LoVo (cell line): ENCODE measurements around the gene CPT1C.

ENCODE experiments used
- DNase-seq: peaks from one replicate; pipeline ENCODE4 v3.0.0-alpha.2; 2016; ENCODE audit warnings: low spot score

Gene CPT1C

DNA sequence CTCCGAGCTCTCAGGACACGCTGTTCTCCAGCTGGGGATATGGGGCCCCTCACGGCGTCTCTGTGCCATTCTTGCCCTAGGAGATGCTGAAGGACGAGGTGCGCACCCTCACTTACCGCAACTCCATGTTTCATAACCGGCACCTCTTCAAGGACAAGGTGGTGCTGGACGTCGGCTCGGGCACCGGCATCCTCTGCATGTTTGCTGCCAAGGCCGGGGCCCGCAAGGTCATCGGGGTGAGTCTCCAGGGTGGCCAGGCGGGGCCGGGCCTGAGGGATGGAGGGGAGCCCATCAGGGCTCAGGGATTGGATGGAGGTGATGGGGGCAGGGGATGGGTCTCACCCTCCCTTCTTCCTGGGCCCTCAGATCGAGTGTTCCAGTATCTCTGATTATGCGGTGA is 9.1 kb upstream of the CPT1C start:
- DNase-seq, result no peak

DNA sequence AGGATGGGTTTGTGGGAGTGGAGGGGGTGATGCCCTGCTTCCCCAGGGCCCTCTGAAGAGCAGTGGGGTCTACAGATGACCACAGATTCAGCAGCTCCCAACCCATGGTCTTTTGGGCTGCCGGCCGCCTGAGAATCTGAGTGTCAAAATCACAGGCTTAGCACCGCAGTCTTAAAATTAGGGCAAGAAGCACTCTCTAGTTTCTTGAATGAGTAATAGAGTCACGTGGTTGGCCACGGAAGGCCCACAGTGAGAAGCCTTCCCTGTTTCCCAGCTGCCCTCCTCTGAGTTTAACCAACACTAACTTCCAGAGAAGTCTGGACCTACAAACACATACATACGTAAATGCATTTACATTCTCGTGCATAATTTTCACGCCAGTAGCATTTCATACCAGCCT is 8.6 kb upstream of the CPT1C start:
- no peak for DNase-seq

DNA sequence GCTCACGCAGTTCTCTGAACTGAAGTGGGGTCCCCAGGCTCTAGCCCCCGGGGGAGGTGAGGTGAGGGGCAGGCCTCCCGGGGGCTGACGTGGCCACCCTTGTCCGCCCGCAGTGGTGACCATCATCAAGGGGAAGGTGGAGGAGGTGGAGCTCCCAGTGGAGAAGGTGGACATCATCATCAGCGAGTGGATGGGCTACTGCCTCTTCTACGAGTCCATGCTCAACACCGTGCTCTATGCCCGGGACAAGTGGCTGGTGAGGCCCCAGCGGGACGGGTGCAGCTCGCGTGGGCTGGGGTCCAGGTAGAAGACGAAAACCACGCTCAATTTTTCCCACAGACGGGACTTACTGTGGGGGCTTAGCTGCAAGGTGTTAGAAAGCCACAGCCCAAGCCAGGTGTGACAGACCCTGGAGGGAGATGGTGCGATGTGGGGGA is 7.1 kb upstream of the CPT1C start:
- no peak for DNase-seq

DNA sequence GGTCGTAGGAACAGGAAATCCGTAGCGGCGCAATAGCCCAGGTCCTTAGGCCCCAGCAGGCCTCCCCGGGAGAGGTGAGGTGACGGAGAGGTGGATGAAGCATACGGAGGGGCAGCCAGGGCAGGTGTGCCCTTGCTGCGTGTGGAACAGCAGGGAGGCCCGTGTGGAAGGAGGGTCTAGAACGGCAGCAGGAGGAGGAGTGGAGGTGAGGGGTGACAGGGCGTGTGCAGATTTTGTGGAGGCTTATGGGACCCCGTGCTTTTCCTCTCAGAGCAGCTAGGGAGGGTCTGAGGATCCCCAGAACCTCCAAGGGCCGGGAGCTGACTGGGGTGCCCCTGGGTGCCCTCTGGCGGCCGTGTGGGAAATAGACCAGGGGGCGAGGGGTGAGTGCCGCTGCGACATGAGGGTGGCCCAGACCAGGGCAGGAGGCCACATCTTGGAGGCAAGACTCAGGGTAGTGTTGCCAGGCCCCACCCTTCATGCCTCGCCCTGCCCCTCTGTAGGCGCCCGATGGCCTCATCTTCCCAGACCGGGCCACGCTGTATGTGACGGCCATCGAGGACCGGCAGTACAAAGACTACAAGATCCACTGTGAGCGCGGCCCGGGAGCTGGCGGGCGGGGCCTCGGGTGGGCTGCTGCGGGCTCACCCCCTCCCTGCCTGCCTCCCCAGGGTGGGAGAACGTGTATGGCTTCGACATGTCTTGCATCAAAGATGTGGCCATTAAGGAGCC is 6.5 kb upstream of the CPT1C start:
- DNase-seq, result no peak

DNA sequence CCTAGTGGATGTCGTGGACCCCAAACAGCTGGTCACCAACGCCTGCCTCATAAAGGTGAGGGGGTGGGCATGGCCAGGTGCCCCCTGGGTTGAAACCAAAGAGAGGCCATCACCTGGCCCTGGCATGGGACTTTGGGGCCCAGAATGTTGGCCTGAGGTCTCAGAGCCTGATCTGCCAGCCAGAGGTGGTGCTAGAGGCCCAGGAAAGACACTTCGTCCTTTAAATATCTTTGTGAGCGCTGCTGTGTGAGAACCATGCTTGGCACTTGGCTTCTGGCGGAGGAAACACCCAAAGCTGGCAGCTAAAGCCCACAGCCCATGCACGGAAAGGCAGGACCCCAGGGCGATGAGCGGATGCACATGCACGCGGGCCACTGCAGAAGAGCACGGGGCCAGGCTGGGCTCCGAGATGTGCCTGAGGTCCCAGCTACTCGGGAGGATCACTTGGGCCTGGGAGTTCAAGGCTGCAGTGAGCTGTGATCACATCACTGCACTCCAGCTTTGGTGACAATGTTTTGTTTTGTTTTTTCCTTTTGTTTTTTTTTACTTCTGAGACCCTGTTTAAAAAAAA is 5.8 kb upstream of the CPT1C start:
- no peak for DNase-seq

DNA sequence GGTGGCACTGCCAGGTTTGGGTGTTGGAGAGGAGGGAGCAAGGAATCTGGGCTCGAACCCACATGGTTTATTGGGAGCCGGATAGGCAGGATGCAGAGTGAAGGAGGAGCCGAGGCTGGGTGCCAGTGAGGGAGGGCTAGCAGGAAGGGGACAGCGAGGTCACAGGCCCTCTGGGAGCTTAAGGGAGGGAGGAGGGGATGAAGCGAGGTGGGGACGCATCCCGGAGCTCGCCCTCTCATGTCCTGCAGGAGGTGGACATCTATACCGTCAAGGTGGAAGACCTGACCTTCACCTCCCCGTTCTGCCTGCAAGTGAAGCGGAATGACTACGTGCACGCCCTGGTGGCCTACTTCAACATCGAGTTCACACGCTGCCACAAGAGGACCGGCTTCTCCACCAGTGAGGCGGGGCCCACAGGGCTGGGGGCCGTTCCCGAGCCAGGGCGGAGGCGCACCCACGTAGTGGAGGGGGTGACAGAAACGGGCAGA is 5.0 kb upstream of the CPT1C start:
- DNase-seq, result no peak

DNA sequence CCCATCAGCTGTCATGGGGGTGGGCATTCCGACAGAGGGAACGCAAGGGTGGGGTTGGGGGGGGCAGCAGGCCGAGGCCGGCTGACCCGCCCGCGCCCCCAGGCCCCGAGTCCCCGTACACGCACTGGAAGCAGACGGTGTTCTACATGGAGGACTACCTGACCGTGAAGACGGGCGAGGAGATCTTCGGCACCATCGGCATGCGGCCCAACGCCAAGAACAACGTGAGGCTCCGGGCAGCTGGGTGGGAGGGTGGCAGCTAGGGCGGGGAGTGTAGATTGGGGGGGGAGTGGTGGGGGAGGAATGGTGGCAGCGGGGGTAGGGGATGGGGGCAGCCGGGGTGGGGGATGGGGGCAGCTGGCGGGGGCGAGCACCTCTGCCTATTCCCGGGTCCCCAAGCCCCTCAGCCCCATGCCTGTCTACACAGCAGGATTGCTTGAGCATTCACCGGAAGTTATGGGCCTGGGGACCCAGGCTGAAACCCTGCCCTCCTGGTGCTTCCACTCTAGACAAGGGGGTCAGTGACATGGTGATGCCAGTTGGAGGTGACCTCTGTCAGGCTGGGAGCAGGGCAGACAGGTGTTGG is 4.3 kb upstream of the CPT1C start:
- no peak for DNase-seq

DNA sequence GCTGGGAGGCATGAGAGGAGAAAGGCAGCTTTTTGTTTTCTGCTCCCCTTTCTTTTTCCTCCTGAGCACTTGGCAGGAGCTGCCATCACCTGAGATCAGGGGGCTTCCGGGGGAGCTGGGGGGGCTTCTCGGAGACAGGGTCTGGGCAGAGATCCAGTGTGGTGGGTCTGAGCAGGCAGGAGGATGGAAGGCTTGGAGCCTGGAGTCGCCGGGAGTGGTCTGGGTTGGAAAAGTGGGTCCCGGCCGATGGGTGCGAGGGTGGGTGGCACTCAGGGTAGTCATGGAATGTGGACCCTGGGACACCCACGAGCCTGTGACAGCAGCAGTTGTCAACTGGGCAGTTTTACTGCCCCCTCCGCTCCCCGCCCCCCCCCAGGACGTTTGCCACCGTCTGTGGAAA is 3.8 kb upstream of the CPT1C start:
- DNase-seq, result no peak

DNA sequence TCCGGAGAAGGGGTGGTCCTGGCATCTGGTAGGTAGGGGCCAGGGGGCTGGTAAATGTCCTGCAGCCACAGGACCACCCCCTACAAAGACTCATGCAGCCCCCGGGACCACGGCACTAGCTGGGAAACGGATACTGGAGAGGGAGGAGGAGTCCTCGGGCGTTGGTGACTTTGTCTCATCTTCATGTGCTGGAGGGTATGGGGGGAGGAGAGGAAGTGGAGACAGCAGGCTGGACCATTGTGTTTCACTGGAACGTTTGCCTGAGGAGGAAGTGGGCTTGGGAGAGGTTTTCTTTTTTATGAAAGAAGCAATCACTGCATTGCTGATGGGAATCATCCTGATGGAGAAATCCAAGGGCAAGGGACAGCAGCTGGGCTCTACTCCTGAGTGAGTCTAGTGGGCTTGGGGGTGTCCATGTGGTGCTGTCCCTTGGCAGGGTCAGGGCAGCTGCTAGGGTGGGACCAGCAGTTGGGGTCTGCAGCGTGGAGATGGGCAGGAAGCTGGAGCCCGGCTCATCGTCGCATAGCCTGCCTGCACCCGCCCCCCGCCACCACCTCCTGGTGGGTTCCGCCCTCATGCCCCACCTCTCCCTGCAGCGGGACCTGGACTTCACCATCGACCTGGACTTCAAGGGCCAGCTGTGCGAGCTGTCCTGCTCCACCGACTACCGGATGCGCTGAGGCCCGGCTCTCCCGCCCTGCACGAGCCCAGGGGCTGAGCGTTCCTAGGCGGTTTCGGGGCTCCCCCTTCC is 3.2 kb upstream of the CPT1C start:
- DNase-seq, result no peak

DNA sequence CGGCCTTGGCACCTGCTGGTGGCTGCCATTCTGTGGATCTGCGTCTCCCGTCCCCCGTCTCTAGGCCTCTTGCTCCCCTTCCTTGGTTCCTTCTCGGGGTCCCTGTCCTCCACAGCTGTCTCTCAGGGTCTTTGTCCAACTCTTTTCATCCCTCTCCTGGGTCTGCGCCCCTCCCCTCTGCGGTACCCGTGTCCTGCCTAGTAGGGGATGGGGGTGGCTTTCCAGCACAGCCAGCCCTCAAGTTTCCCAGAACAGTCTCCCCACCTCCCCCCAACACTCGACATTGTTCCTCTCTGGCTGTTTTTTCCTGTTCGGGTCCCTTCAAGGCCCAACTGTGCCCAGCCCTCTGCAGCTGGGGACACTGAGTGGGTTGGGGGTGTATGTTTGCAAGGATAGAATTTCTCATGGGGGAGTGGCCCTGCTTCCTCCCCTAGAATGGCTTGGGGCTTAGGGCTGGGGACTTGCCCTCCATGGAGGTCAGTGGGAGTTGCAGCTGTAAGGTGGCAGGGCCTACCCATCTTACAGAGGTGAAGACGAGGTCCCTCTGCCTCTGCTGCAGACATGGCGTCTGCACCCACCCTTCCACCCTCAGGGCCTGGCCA is 2.3 kb upstream of the CPT1C start:
- no peak for DNase-seq

DNA sequence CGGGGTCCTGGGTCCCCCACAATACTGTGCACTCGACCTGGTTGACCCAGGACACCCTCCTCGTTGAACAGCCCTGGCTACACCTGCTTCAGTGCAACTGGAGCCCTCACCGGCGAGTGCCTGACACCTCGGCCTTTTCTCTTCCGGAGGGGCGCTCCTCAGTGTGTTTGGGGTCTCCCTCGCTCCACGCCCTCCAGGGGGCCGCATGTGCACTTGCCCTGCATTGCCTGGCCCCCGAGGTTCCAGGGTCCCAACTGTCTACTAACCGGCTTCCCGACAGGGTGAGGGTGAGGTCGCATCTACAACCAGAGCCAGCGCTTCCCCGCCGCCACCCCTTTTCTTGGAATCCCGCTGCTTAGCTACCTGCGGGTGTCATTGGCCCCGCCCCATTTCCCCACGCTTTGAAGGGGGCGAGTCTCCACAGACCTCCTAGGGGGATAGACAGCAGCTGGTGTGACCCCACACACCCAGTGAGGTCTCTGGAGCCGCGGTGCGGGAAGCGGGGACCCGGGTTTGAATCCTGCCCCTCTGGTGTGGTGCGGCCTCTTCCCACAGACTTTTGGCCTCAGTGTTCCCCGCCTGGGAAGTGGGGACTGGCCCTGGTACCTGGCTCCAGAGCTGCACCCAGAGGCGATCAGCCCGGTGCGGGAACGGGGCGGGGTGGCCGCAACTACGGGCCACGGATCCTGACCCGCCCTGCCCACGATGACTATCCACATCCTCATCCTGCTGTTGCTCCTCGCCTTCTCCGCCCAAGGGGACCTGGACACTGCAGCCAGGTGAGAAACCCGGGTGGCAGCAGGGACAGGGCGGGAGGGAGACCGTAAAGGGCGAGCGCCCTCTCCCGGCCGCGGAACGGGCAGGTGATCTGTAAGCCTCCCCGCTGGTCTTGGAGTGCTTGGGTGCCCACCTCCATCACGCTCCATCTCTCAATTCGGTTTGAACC is 1.5 kb upstream of the CPT1C start, which contains the start of gene ADM5:
Gene ADM5 (plus strand): TSS at position 462 of the 946 bp plus-strand sequence. CDS start 244 bp downstream, at position 706.
- DNase-seq, result no peak

DNA sequence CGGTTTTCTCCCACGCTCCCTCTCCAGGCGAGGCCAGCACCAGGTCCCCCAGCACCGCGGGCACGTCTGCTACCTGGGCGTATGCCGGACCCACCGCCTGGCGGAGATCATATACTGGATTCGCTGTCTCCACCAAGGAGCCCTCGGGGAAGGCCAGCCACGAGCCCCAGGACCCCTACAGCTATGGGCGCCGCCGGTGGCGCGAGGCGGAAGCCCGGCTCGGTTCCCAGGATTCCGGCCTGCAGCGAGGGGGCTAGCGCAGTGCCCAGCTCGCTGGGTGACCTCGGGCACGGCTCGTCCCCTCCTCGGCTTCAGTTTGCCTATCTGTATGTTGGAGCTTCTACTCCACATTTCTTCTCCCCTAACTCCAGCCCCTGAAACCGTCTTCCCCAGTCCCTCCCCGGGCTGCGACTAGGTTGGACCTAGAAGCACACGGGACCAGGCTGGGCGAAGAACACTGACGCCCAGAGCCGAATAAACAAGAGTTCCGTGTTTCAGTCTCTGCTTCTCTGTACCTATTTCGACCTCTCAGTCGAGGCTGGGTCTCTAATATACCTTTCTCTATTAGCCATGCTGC is 749 bp upstream of the CPT1C start:
- DNase-seq, result no peak

DNA sequence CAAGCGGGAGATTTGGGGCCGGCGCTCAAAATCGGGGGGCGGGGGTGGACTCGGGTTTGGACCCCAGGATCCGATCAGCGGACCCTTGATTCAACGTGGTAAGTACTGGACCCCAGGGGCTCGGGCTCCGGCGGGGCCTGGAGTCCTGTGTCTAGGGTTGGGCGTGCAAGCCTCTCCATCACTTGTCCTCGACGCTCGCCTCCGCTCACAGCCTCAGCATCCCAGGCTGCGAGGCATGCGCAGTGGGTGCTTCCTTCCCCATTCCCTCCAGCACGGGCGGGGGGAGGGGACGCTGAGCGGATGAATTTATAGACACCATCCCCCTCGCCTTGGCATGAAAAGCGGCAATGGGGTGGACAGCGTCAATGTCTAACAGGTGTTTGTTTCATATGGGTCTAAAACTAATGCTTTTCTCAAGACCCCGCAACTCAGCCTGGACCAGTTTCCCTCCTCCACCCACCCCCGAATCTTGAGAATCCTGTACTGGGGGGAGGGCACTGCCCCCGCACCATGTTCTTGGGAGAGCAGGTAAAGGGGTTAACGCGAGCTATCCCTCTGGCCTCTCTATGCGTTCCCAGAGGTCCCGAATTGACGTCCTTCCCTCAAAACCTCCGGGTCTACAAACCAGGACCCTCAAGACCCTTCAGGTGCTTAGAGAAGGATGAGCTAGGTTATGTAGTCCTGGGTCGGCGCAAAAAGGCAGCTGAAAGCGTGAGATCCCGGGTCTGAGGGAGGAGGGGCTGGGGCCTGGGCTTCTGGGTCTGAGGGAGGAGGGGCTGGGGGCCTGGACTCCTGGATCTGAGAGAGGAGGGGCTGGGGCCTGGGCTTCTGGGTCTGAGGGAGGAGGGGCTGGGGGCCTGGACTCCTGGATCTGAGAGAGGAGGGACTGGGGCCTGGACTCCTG is 579 bp downstream of the CPT1C start:
- DNase-seq, result no peak

DNA sequence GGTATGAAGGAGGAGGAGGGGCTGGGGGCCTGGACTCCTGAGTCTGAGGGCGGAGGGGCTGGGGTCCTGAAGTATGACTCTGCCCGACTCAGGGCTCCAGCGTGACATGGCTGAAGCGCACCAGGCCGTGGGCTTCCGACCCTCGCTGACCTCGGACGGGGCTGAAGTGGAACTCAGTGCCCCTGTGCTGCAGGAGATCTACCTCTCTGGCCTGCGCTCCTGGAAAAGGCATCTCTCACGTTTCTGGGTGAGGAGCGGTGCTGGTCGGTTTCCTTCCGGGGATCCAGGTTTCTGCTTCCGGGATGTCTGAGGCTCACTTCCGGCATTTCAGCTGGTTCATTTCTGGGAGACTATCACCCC is 1.2 kb downstream of the CPT1C start:
- DNase-seq, result no peak

DNA sequence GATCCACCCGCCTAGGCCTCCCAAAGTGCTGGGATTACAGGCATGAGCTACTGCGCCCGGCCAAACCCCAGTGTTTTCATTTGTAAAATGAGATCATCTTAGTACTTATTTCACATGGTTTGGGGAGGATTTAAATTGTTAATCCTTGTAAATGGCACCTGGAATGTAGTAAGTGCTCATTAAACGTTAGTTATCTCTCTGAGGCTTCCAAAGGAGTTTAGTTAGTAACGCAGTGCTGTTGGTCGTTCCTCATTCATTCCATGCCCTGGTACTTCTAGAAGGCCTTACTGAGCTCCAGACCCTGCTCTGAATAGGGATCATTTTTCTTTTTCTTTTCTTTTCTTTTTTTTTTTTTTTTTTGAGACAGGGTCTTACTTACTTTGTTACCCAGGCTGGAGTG is 5.2 kb downstream of the CPT1C start:
- DNase-seq, result no peak

DNA sequence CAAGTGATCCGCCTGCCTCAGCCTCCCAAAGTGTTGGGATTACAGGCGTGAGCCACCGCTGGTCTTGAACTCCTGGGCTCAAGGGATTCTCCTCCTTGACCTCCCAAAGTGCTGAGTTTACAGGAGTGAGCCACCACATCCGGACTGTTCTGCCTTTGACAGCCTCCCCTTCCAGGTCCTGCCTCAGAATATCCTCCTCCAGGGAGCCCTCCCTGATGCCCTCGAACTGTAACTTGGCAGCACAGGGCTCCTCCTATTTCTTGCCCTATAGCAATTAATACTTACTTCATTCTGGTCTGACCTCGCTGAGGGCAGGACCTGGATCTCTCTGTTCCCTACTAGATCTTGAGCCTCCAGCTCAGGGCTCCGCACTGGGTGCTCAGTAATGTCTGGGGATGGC is 5.9 kb downstream of the CPT1C start:
- no peak for DNase-seq

DNA sequence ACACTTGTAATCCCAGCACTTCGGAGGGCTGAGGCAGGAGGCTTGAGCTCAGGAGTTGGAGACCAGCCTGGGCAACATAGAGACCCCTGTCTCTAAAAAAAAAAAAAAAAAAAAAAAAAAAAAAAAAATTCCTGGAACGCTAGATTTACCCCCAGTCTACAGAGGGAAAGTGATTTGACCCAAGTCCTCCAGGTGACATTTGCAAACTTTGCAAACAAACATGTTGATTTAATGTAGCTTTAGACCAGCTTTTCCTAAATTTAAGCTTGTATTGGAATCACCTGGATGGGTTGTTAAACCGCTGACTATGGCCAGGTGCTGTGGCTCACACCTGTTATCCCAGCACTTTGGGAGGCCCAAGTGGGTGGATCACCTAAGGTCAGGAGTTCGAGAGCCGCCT is 8.4 kb downstream of the CPT1C start:
- no peak for DNase-seq

DNA sequence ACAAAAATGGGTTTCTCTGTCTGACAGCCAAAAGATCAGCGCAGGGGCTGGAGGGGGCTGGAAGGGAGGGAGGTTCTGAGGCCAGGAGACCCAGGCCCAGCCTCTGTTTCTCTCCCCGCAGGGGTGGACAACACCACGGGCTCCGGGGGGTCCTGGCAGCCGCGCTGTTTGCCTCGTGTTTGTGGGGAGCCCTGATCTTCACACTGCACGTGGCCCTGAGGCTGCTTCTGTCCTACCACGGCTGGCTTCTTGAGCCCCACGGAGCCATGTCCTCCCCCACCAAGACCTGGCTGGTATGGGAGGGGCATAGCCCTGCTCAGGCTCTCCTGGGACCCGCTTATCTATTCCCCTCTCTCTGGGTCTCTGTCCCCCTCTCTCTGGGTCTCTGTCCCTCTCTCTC is 9.6 kb downstream of the CPT1C start:
- DNase-seq, result no peak

DNA sequence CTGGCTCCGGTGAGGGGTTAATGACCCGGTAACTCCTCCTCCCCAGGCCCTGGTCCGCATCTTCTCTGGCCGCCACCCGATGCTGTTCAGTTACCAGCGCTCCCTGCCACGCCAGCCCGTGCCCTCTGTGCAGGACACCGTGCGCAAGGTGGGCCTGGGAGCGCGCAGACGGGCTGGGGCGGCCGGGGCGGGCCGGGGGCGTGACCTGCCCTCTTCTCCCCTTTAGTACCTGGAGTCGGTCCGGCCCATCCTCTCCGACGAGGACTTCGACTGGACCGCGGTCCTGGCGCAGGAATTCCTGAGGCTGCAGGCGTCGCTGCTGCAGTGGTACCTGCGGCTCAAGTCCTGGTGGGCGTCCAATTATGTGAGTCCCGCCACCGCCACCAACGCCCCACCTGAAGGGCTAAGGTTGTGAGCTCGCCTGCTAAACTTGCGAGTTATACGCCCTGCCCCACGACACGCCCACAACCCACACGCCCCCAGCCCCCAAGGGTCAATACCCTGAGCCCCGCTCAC is 10.4 kb downstream of the CPT1C start:
- no peak for DNase-seq
